Activated B cell treated with CpG ODN at 0.5 μM for 24 hours (primary cell): ENCODE data around the gene TSHZ3. TPM values are rescaled to one million over a fixed set of nuclear protein-coding genes. Genes with fewer than 3 reads are reported as not detected.

ENCODE experiments used
- ATAC-seq: fragments of 200-7000 bp; cut with Tn5 transposase; one replicate; pipeline ENCODE4 v1.10.0; 2021; ENCODE audit warnings: low read depth, mild to moderate bottlenecking, moderate library complexity
- CTCF ChIA-PET: fragments of 350-600 bp; sonication (Branson Sonifier 250); formaldehyde crosslinking; loops from one replicate; lab custom pipeline; 2021; ENCODE audit warnings: antibody characterized with exemption; lab: Charles Lee
- POLR2A ChIA-PET: fragments of 350-600 bp; sonication (Branson Sonifier 250); formaldehyde crosslinking; loops from one replicate; lab custom pipeline; 2021; ENCODE audit warnings: antibody characterized with exemption; lab: Charles Lee
- DNase-seq: peaks from one replicate; pipeline ENCODE4 v3.0.0; 2022
- H3K27ac Mint-ChIP-seq: one replicate; pipeline ENCODE4 v1.8.0; 2020; ENCODE audit warnings: mixed read lengths
- H3K27me3 Mint-ChIP-seq: one replicate; pipeline ENCODE4 v1.8.0; 2021; ENCODE audit warnings: mixed read lengths
- H3K36me3 Mint-ChIP-seq: one replicate; pipeline ENCODE4 v1.8.0; 2021; ENCODE audit warnings: low read depth, mixed read lengths
- H3K4me1 Mint-ChIP-seq: one replicate; pipeline ENCODE4 v1.8.0; 2021; ENCODE audit warnings: mixed read lengths
- H3K4me3 Mint-ChIP-seq: one replicate; pipeline ENCODE4 v1.8.0; 2020; ENCODE audit warnings: mild to moderate bottlenecking, mixed read lengths
- H3K9me3 Mint-ChIP-seq: one replicate; pipeline ENCODE4 v1.8.0; 2020; ENCODE audit warnings: mixed read lengths
- intact Hi-C: fragments of 100-400 bp; cut with micrococcal nuclease; formaldehyde crosslinking; loops from one replicate; pipeline ENCODE4 v1.15.1; 2024
- total RNA-seq: library from RNA; stranded (reverse); gene quantifications from 2 replicates; pipeline ENCODE4 v1.2.3, GENCODE V29; 2022
- TF ChIP-seq, protein P1 (sequence below): fragments of 200-600 bp; IDR thresholded peaks from one replicate; pipeline ENCODE4 v1.8.0; 2022; ENCODE audit warnings: antibody characterized with exemption, mild to moderate bottlenecking

TSHZ3 gene
- total RNA-seq, 1 donor from 2014 or later: not detected

DNA sequence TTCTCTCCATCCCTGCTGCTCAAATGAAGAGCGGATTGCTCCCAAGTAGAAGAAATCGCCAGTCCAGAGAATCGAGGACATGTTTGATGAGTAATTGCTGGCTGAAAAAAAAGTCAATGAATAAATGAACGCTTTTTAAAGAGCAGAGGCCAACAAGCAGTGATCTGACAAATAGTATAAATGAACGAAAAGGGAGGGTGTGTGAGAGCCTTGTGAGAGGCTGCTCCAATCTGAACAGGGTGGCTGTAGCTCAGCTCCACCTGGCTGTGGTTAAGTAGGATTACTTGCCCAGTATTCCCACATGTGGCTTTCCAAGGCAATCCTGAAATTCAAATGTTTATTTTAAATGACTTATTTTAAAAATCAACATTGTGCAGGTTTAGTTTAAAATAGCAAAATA lies 117.1 kb downstream of the TSHZ3 start:
- ATAC-seq (no peak), DNase-seq (no peak)
- intact Hi-C loops: no loop called here
- Mint-ChIP-seq H3K36me3 (no peaks in the 10 kb centered on the region), H3K9me3 (peaks cover 2% of the 10 kb centered on the region), H3K27ac (no peak overlapping the region), H3K27me3 (no peaks in the 10 kb centered on the region), H3K4me1 (no peaks in the 10 kb centered on the region), H3K4me3 (no peak overlapping the region)
- CTCF ChIA-PET: no interaction called here
- TF ChIP-seq, protein P1, sequence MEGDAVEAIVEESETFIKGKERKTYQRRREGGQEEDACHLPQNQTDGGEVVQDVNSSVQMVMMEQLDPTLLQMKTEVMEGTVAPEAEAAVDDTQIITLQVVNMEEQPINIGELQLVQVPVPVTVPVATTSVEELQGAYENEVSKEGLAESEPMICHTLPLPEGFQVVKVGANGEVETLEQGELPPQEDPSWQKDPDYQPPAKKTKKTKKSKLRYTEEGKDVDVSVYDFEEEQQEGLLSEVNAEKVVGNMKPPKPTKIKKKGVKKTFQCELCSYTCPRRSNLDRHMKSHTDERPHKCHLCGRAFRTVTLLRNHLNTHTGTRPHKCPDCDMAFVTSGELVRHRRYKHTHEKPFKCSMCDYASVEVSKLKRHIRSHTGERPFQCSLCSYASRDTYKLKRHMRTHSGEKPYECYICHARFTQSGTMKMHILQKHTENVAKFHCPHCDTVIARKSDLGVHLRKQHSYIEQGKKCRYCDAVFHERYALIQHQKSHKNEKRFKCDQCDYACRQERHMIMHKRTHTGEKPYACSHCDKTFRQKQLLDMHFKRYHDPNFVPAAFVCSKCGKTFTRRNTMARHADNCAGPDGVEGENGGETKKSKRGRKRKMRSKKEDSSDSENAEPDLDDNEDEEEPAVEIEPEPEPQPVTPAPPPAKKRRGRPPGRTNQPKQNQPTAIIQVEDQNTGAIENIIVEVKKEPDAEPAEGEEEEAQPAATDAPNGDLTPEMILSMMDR: no peak
- POLR2A ChIA-PET: no interaction called here

DNA sequence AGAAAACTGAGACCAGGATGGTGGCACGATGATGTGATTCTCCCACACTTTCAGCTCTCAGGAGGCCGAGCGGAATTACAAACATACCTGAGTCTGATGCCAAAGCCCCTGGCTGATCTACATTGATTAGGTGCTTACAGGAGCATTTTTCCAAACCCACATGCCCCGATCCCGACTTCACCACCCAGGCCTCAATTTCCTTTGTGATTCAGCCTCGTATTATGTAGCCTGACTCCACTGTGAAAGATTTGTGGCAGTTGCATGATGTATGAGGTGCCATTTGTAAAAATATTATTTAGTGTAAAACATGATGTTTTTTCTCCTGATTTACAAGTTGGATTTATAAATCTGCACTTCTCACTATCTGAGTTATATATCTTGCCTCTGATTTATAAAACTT lies 118.0 kb downstream of the TSHZ3 start:
- Mint-ChIP-seq H3K4me3 (no peak overlapping the region), H3K27ac (no peak overlapping the region), H3K4me1 (no peaks in the 10 kb centered on the region), H3K27me3 (no peaks in the 10 kb centered on the region), H3K36me3 (no peaks in the 10 kb centered on the region), H3K9me3 (peaks cover 2% of the 10 kb centered on the region)
- ATAC-seq (no peak), DNase-seq (no peak)
- ChIA-PET CTCF (no interaction called here), POLR2A (no interaction called here)
- intact Hi-C loops: no loop called here
- TF ChIP-seq, protein P1: no peak

DNA sequence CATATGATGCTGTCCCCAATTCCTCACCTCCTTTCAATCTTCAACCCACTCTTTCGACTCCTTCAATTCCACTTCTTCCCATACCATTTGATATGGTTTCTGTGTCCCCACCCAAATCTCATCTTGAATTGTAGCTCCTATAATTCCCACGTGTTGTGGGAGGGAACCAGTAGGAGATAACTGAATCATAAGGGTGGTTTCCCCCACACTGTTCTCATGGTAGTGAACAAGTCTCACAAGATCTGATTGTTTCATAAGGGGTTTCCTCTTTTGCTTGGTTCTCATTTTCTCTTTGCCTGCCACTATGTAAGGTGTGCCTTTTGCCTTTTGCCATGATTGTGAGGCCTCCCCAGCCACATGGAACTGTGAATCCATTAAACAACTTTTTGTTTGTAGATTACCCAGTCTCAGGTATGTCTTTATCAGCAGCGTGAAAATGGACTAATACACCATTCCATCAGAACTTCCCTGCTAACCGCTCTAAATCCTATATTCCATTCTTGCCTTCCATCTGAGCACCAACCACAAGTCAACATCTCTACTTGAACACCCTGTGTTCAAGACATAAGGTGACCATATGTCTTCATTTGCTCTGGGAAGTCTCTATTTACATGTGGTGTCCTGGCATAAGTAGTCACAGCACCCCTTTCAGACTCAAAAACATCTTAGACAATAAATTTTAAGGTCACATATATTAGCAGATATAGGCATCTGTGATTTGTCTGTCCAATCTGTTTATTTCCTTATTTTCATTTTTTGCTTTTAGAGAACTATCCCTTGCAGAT lies 122.9 kb downstream of the TSHZ3 start:
- Mint-ChIP-seq H3K27me3 (no peaks in the 10 kb centered on the region), H3K9me3 (no peaks in the 10 kb centered on the region), H3K4me3 (no peak overlapping the region), H3K4me1 (no peaks in the 10 kb centered on the region), H3K36me3 (no peaks in the 10 kb centered on the region), H3K27ac (no peak overlapping the region)
- ATAC-seq (no peak), DNase-seq (no peak)
- intact Hi-C loops: no loop called here
- TF ChIP-seq, protein P1: no peak
- CTCF ChIA-PET: no interaction called here
- POLR2A ChIA-PET: no interaction called here
